GM12878 (cell line): Measurements from ENCODE around the gene THEM4. TPM values are rescaled to one million over a fixed set of nuclear protein-coding genes. Genes with fewer than 3 reads are reported as not detected.

ENCODE experiments used
- ATAC-seq: fragments of 200-7000 bp; cut with Tn5 transposase; 3 replicates; pipeline ENCODE4 v1.9.1; 2020; ENCODE audit warnings: mild to moderate bottlenecking, moderate library complexity
- BruUV-seq: library from RNA; stranded (reverse); fragments of 400-500 nt; replicated peaks from 2 replicates; lab custom pipeline; 2021; lab: Mats Ljungman, UMichigan
- CTCF ChIA-PET: fragments of 300-600 bp; sonication (Branson Sonifier 250); formaldehyde crosslinking; extraction: SDS; loops from one replicate; lab custom pipeline; 2021; ENCODE audit warnings: inconsistent platforms; lab: Yijun Ruan, JAX
- POLR2A ChIA-PET: fragments of 350-600 bp; formaldehyde crosslinking; extraction: SDS; loops from one replicate; lab custom pipeline; 2021; ENCODE audit warnings: inconsistent platforms; lab: Charles Lee
- RAD21 ChIA-PET: fragments of 300-600 bp; sonication (Branson Sonifier 250); formaldehyde crosslinking; loops from one replicate; lab custom pipeline; 2023; ENCODE audit warnings: antibody characterized with exemption; ENCODE audit not compliant: unreplicated experiment; lab: Charles Lee
- SMC1A ChIA-PET: fragments of 300-600 bp; sonication (Branson Sonifier 250); formaldehyde crosslinking; loops from one replicate; lab custom pipeline; 2023; ENCODE audit not compliant: unreplicated experiment, uncharacterized antibody; lab: Charles Lee
- DNase-seq: peaks from one replicate; pipeline ENCODE4 v3.0.0-alpha.2; 2011; ENCODE audit warnings: low read depth, low spot score
- FAIRE-seq: peaks from 3 replicates; lab custom pipeline; 2011; peaks lifted over from hg19 to GRCh38; lab: Jason Lieb, UNC
- H2AFZ ChIP-seq: 2 replicates; pipeline ENCODE4 v1.6.0; 2011; ENCODE audit warnings: low read depth, low read length, control low read depth; ENCODE audit not compliant: control insufficient read depth
- H3K27ac ChIP-seq: 2 replicates; pipeline ENCODE4 v1.5.1; 2011; ENCODE audit warnings: control low read depth; ENCODE audit not compliant: control insufficient read depth, insufficient read depth
- H3K27me3 ChIP-seq, 2 experiments: replicated peaks in 1 of 2; 2 replicates each; pipeline versions ENCODE4 v1.6.0 to v1.6.1; 2011; ENCODE audit warnings: low read length in 1 of 2; ENCODE audit not compliant: control insufficient read depth in 2 of 2, insufficient read depth in 2 of 2
- H3K36me3 ChIP-seq, 2 experiments: 2 replicates each; pipeline ENCODE4 v1.5.1; 2011; ENCODE audit warnings: low read length in 1 of 2; ENCODE audit not compliant: control insufficient read depth in 2 of 2, insufficient read depth in 2 of 2
- H3K4me1 ChIP-seq: 2 replicates; pipeline ENCODE4 v1.6.1; 2011; ENCODE audit warnings: mild to moderate bottlenecking, low read length, moderate library complexity, mixed read lengths; ENCODE audit not compliant: control insufficient read depth, insufficient read depth
- H3K4me2 ChIP-seq: 2 replicates; pipeline ENCODE4 v1.6.0; 2011; ENCODE audit warnings: control low read depth; ENCODE audit not compliant: control insufficient read depth, insufficient read depth
- H3K4me3 ChIP-seq: fragments of 200-600 bp; sonication (generic); 2 replicates; pipeline ENCODE4 v1.5.1; 2016
- H3K79me2 ChIP-seq: 2 replicates; pipeline ENCODE4 v1.6.0; 2011; ENCODE audit warnings: low read length; ENCODE audit not compliant: control insufficient read depth, insufficient read depth
- H3K9ac ChIP-seq: 2 replicates; pipeline ENCODE4 v1.8.0; 2011; ENCODE audit warnings: low read length, control low read depth, mixed read lengths; ENCODE audit not compliant: control insufficient read depth, insufficient read depth
- H3K9me3 ChIP-seq: replicated peaks from 3 replicates; pipeline ENCODE4 v1.5.1; 2011; ENCODE audit warnings: mild to moderate bottlenecking, low read length; ENCODE audit not compliant: control insufficient read depth, insufficient read depth
- H4K20me1 ChIP-seq: 2 replicates; pipeline ENCODE4 v1.6.0; 2011; ENCODE audit not compliant: control insufficient read depth, insufficient read depth
- CBX5 ChIP-seq: sonication (generic); IDR thresholded peaks from 2 replicates; pipeline ENCODE4 v1.6.1; 2016; ENCODE audit warnings: low read depth, moderate library complexity, mild to moderate bottlenecking, inconsistent platforms
- FOXK2 ChIP-seq: fragments of 450-650 bp; IDR thresholded peaks from 2 replicates; pipeline ENCODE4 v1.6.1; 2017; ENCODE audit warnings: mild to moderate bottlenecking, moderate library complexity
- HCFC1 ChIP-seq: fragments of 150-350 bp; IDR thresholded peaks from 2 replicates; pipeline ENCODE4 v1.6.1; 2014; ENCODE audit warnings: low read length
- MYC ChIP-seq: IDR thresholded peaks from 2 replicates; pipeline ENCODE4 v1.6.1; 2011; ENCODE audit warnings: mild to moderate bottlenecking, low read length, moderate library complexity, inconsistent platforms; ENCODE audit not compliant: insufficient read depth, insufficient replicate concordance, insufficient read length, severe bottlenecking
- RB1 ChIP-seq: fragments of 450-650 bp; formaldehyde crosslinking; IDR thresholded peaks from 2 replicates; pipeline ENCODE4 v1.6.1; 2017; ENCODE audit warnings: mild to moderate bottlenecking, borderline replicate concordance
- SMARCA5 ChIP-seq: fragments of 450-650 bp; IDR thresholded peaks from 2 replicates; pipeline ENCODE4 v1.6.1; 2017; ENCODE audit warnings: mild to moderate bottlenecking
- SREBF2 ChIP-seq: IDR thresholded peaks from 2 replicates; pipeline ENCODE4 v1.6.1; 2012; ENCODE audit warnings: mild to moderate bottlenecking, low read length
- SRF ChIP-seq, 2 experiments: IDR thresholded peaks; 2 replicates each; pipeline ENCODE4 v1.6.1; 2011; ENCODE audit warnings: low read depth in 2 of 2, low read length in 2 of 2, mild to moderate bottlenecking in 1 of 2, moderate library complexity in 1 of 2
- WGBS: methylation state at CpG from one replicate; pipeline ENCODE4 v1.1.6; 2016; ENCODE audit warnings: low lambda C conversion rate; ENCODE audit not compliant: insufficient replicate concordance, insufficient coverage; ENCODE audit errors: missing lambda C conversion rate; 5-methylcytosine and 5-hydroxymethylcytosine counted together
- in situ Hi-C: fragments of 300-500 bp; cut with MboI; formaldehyde crosslinking; loops from 9 replicates; pipeline ENCODE4 v1.14.3; 2018; ENCODE audit warnings: mixed read lengths
- intact Hi-C: fragments of 100-400 bp; cut with micrococcal nuclease; formaldehyde crosslinking; loops from one replicate; pipeline ENCODE4 v1.14.2; 2022; ENCODE audit not compliant: unreplicated experiment
- polyA plus RNA-seq, 11 experiments: library from polyadenylated mRNA; depleted of rRNA in 4 of 11; unstranded in 6 of 11; stranded (reverse) in 5 of 11; fragments of >200 nt; fragmentation: Nextera tagmentation in 4 of 11; fragmentation: Illumina TruSeq in 1 of 11; extraction: Ambion mirVana in 4 of 11; extraction: Trizol in 1 of 11; gene quantifications; 1 replicate in 1 of 11; 2 replicates in 10 of 11; pipeline versions ENCODE4 v1.2.1 to v1.2.3, GENCODE V29; 2011 to 2016; ENCODE audit warnings: inconsistent platforms in 2 of 11, missing spikeins in 2 of 11, low read depth in 1 of 11
- total RNA-seq, 4 experiments: library from RNA; depleted of rRNA in 3 of 4; stranded (reverse); fragments of >200 nt in 3 of 4; fragmentation: Illumina TruSeq in 1 of 4; extraction: Trizol in 1 of 4; gene quantifications; 2 replicates each; pipeline versions ENCODE4 v1.2.1 to v1.2.3, GENCODE V29; 2013 to 2021
- TF ChIP-seq, protein P1 (sequence below): fragments of 450-650 bp; IDR thresholded peaks from 2 replicates; pipeline ENCODE4 v1.6.1; 2017; ENCODE audit warnings: low read depth, mild to moderate bottlenecking, moderate library complexity

The THEM4 gene
- total and polyA plus RNA-seq, 10 of the 15 experiments (the other 5 are each of a cell fraction or from before 2014, with no cell fraction given), result 3.4 to 30.8 (median 17.9) TPM

DNA sequence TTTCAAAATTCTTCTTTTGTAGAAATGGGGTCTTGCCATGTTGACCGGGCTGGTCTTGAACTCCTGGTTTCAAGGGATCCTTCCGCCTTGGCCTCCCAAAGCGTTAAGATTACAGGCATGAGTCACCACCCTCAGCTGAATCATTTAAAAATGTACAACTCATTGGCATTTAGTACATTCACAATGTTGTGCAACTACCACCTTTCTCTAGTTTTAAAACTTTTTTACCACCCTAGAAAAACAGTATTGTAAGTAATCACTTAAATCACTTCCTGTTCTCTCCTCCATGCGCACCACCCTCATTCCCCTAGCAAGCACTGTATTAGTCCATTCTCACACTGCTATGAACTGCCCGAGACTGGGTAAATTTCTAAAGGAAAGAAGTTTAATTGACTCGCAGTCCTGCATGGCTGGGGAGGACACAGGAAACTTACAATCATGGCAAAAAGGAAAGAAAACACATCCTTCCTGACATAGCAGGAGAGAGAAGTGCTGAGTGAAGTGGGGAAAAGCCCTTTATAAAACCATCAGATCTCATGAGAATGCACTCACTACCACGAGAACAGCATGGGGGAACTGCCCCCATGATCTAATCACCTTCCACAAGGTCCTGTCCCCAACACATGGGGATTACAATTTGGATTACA is 41.4 kb downstream of the THEM4 start:
- H3K27me3 ChIP-seq, result no peaks in the 10 kb centered on the region; a peak in 1 of 4 replicates
- FAIRE-seq, result no peak
- WGBS, result 52% methylated on average over 7 of the region's 7 CpGs
- no peaks in the 10 kb centered on the region for H4K20me1 ChIP-seq
- SMC1A ChIA-PET, result no interaction called here
- H3K79me2 ChIP-seq, result no peaks in the 10 kb centered on the region
- no peak overlapping the region for H3K27ac ChIP-seq
- no peak overlapping the region for H2AFZ ChIP-seq
- DNase-seq, result no peak
- no peaks in the 10 kb centered on the region for H3K36me3 ChIP-seq
- CTCF ChIA-PET, result interaction anchor here (0.8 kb wide), 1 partner anchor 22 kb away, joined by 3 read pairs; no protein-coding TSS in a partner anchor
- no peak overlapping the region for H3K4me3 ChIP-seq
- TF ChIP-seq SRF (IDR thresholded peaks at IDR 0.05; ENCODE audit: low read depth in 2 of 2, low read length in 2 of 2), result no peak
- TF ChIP-seq SMARCA5, result no peak
- no peak for TF ChIP-seq RB1
- TF ChIP-seq HCFC1, result no peak
- TF ChIP-seq FOXK2, result no peak
- TF ChIP-seq CBX5, result no peak
- TF ChIP-seq, protein P1, sequence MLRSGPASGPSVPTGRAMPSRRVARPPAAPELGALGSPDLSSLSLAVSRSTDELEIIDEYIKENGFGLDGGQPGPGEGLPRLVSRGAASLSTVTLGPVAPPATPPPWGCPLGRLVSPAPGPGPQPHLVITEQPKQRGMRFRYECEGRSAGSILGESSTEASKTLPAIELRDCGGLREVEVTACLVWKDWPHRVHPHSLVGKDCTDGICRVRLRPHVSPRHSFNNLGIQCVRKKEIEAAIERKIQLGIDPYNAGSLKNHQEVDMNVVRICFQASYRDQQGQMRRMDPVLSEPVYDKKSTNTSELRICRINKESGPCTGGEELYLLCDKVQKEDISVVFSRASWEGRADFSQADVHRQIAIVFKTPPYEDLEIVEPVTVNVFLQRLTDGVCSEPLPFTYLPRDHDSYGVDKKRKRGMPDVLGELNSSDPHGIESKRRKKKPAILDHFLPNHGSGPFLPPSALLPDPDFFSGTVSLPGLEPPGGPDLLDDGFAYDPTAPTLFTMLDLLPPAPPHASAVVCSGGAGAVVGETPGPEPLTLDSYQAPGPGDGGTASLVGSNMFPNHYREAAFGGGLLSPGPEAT, result no peak
- TF ChIP-seq SREBF2, result no peak
- no peak for TF ChIP-seq MYC
- in situ Hi-C loops (no loop called here), intact Hi-C loops (no loop called here)
- POLR2A ChIA-PET, result no interaction called here
- RAD21 ChIA-PET, result no interaction called here
- no peaks in the 10 kb centered on the region for H3K9me3 ChIP-seq
- no peaks in the 10 kb centered on the region for H3K4me1 ChIP-seq
- ATAC-seq, result no peak
- H3K4me2 ChIP-seq, result no peak overlapping the region
- BruUV-seq, result no TSS peak
- no peak overlapping the region for H3K9ac ChIP-seq
